Uterus (tissue), 2 donors: Measurements from ENCODE around the gene SHISA6.

ENCODE experiments used
- CTCF ChIP-seq, 4 experiments: fragments of 200-600 bp in 2 of 4; fragments of 450-650 bp in 2 of 4; sonication (generic) in 2 of 4; IDR thresholded peaks; one replicate each; pipeline ENCODE4 v1.5.1; 2016 to 2019; ENCODE audit warnings: antibody characterized with exemption in 4 of 4, mild to moderate bottlenecking in 2 of 4, moderate library complexity in 1 of 4
- POLR2A ChIP-seq, 2 donors: fragments of 450-650 bp; IDR thresholded peaks; one replicate each; pipeline ENCODE4 v1.6.1; 2016; ENCODE audit warnings: antibody characterized with exemption in 2 of 2, mild to moderate bottlenecking in 1 of 2, moderate library complexity in 1 of 2

DNA sequence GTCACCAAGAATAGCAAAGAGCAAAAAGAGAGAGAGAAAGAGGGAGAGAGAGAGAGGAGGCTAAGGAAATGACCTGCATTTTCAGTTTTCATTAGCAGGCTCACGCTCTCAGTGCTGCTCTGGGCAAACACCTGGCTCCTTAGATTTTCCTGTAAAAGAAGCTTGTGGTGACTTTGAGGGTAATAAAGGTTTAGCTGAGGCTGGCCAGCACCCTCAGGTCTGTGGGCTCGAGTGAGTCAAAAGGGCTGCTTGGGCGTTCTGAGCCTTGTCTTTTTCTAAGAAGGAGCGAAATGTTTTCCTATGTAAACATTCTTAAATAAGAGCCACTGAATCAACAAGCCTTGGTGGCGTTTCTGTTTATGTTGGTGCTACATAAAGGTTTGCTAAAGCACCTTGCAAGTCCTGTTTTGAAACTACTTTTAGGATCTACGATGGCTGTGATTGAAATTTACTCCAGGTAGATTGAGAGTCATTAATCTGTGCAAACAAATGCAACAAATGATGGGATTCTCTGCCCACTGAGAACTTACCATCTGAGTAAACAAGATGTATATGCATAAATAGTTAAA lies 38.8 kb downstream of the SHISA6 start:
- TF ChIP-seq CTCF (IDR thresholded peaks at IDR 0.05): no peak
- TF ChIP-seq POLR2A (IDR thresholded peaks at IDR 0.05): no peak
